HepG2 (cell line): ENCODE measurements around the gene SCFD2. TPM values are rescaled to one million over a fixed set of nuclear protein-coding genes. Genes with fewer than 3 reads are reported as not detected.

ENCODE experiments used
- ATAC-seq: fragments of 200-7000 bp; cut with Tn5 transposase; 3 replicates; pipeline ENCODE4 v1.9.1; 2020; ENCODE audit warnings: mild to moderate bottlenecking, moderate library complexity
- BruUV-seq: library from RNA; stranded (reverse); fragments of 400-500 nt; replicated peaks from 2 replicates; lab custom pipeline; 2021; lab: Mats Ljungman, UMichigan
- CTCF ChIA-PET: fragments of 300-600 bp; formaldehyde crosslinking; extraction: SDS; loops from one replicate; lab custom pipeline; 2021; ENCODE audit warnings: low total read pairs, inconsistent platforms, low intra/inter-chr PET ratio; lab: Yijun Ruan, JAX
- POLR2A ChIA-PET: fragments of 350-600 bp; sonication (Branson Sonifier 250); formaldehyde crosslinking; loops from one replicate; lab custom pipeline; 2020; ENCODE audit warnings: antibody characterized with exemption, inconsistent platforms; lab: Yijun Ruan, JAX
- DNase-seq: peaks from one replicate; pipeline ENCODE4 v3.0.0-alpha.2; 2015; ENCODE audit warnings: low spot score
- FAIRE-seq: peaks from 3 replicates; lab custom pipeline; 2011; peaks lifted over from hg19 to GRCh38; lab: Jason Lieb, UNC
- H2AFZ ChIP-seq: one replicate; pipeline ENCODE4 v1.6.1; 2011; ENCODE audit warnings: low read length, inconsistent platforms
- H3K27ac ChIP-seq: fragments of 300-600 bp; 3 replicates; pipeline ENCODE4 v1.8.0; 2011; ENCODE audit warnings: mixed run types, mild to moderate bottlenecking, mixed read lengths, low read length, inconsistent platforms; ENCODE audit not compliant: insufficient read depth; ENCODE audit errors: extremely low read length
- H3K27me3 ChIP-seq, 2 experiments: fragments of 200-600 bp in 1 of 2; 2 replicates in 1 of 2; 3 replicates in 1 of 2; pipeline versions ENCODE4 v1.6.0 to v1.8.0; 2011; ENCODE audit warnings: low read length in 2 of 2, mild to moderate bottlenecking in 2 of 2, moderate library complexity in 2 of 2, inconsistent platforms in 1 of 2; ENCODE audit not compliant: insufficient read depth in 2 of 2, control insufficient read depth in 1 of 2
- H3K36me3 ChIP-seq, 2 experiments: fragments of 200-600 bp in 1 of 2; replicated peaks in 1 of 2; 2 replicates in 1 of 2; 3 replicates in 1 of 2; pipeline versions ENCODE4 v1.5.1 to v1.8.0; 2011; ENCODE audit warnings: low read length in 2 of 2, inconsistent platforms in 1 of 2; ENCODE audit not compliant: insufficient read depth in 2 of 2, control insufficient read depth in 1 of 2
- H3K4me1 ChIP-seq: 2 replicates; pipeline ENCODE4 v1.5.1; 2012; ENCODE audit warnings: low read length, inconsistent platforms; ENCODE audit not compliant: insufficient read depth
- H3K4me2 ChIP-seq: 2 replicates; pipeline ENCODE4 v1.6.0; 2011; ENCODE audit warnings: low read depth, low read length, inconsistent platforms
- H3K4me3 ChIP-seq, 3 experiments: fragments of 200-600 bp in 1 of 3; sonication (generic), shearing (Covaris generic) in 1 of 3; replicated peaks in 1 of 3; 2 replicates each; pipeline ENCODE4 v1.5.1; 2011 to 2016; ENCODE audit warnings: low read length in 3 of 3, inconsistent platforms in 2 of 3, low read depth in 2 of 3, mild to moderate bottlenecking in 2 of 3, control low read depth in 1 of 3, mixed read lengths in 1 of 3; ENCODE audit not compliant: insufficient read depth in 1 of 3
- H3K79me2 ChIP-seq: one replicate; pipeline ENCODE4 v1.6.1; 2011; ENCODE audit warnings: low read length, inconsistent platforms; ENCODE audit not compliant: insufficient read depth
- H3K9ac ChIP-seq: 2 replicates; pipeline ENCODE4 v1.6.0; 2011; ENCODE audit warnings: mild to moderate bottlenecking, low read depth, low read length, inconsistent platforms; ENCODE audit not compliant: insufficient read depth
- H3K9me3 ChIP-seq: 2 replicates; pipeline ENCODE4 v1.5.1; 2012; ENCODE audit warnings: mild to moderate bottlenecking, low read length
- H4K20me1 ChIP-seq: 2 replicates; pipeline ENCODE4 v1.6.0; 2011; ENCODE audit warnings: inconsistent platforms, mild to moderate bottlenecking, low read length, moderate library complexity; ENCODE audit not compliant: insufficient read depth
- ATAD3A ChIP-seq: sonication (generic); formaldehyde crosslinking; IDR thresholded peaks from 2 replicates; pipeline ENCODE4 v1.4.0; 2020; ENCODE audit warnings: missing genetic modification reagents
- FOXK1 ChIP-seq: sonication (generic); formaldehyde crosslinking; IDR thresholded peaks from 2 replicates; pipeline ENCODE4 v1.4.0; 2020; ENCODE audit warnings: low read depth, missing genetic modification reagents, borderline replicate concordance
- ISL2 ChIP-seq: sonication (generic); formaldehyde crosslinking; IDR thresholded peaks from 2 replicates; pipeline ENCODE4 v1.5.0; 2020; ENCODE audit warnings: missing genetic modification reagents
- ISX ChIP-seq: sonication (generic); formaldehyde crosslinking; conservative IDR thresholded peaks from 2 replicates; pipeline ENCODE4 v1.5.0; 2020; ENCODE audit warnings: missing genetic modification reagents
- MYC ChIP-seq: sonication (generic); formaldehyde crosslinking; IDR thresholded peaks from 2 replicates; pipeline ENCODE4 v1.9.0; 2021; ENCODE audit warnings: missing genetic modification reagents, borderline replicate concordance
- SRSF1 ChIP-seq: fragments of 200-400 bp; formaldehyde crosslinking; optimal IDR thresholded peaks from 2 replicates; pipeline ENCODE3; 2017; ENCODE audit warnings: mild to moderate bottlenecking, low read depth, low read length, moderate library complexity
- ZBTB1 ChIP-seq: sonication (generic); formaldehyde crosslinking; IDR thresholded peaks from 2 replicates; pipeline ENCODE4 v1.4.0; 2020; ENCODE audit warnings: missing genetic modification reagents, borderline replicate concordance
- ZKSCAN8 ChIP-seq: IDR thresholded peaks from 2 replicates; pipeline ENCODE4 v1.6.1; 2016; ENCODE audit warnings: borderline replicate concordance, missing genetic modification reagents, missing compliant biosample characterization
- ZNF383 ChIP-seq: sonication (generic); formaldehyde crosslinking; IDR thresholded peaks from 2 replicates; pipeline ENCODE4 v1.4.0; 2020; ENCODE audit warnings: missing genetic modification reagents, mild to moderate bottlenecking, borderline replicate concordance
- ZNF44 ChIP-seq: sonication (generic); formaldehyde crosslinking; IDR thresholded peaks from 2 replicates; pipeline ENCODE4 v1.5.1; 2020; ENCODE audit warnings: mild to moderate bottlenecking, missing genetic modification reagents
- ZNF460 ChIP-seq: sonication (generic); formaldehyde crosslinking; IDR thresholded peaks from 2 replicates; pipeline ENCODE4 v1.5.1; 2020; ENCODE audit warnings: missing genetic modification reagents, mild to moderate bottlenecking, borderline replicate concordance
- ZNF598 ChIP-seq: sonication (generic); formaldehyde crosslinking; IDR thresholded peaks from 2 replicates; pipeline ENCODE4 v1.5.1; 2020; ENCODE audit warnings: mild to moderate bottlenecking, missing genetic modification reagents, borderline replicate concordance
- WGBS: methylation state at CpG from one replicate; pipeline ENCODE4 v1.1.6; 2017; ENCODE audit warnings: low lambda C conversion rate; 5-methylcytosine and 5-hydroxymethylcytosine counted together
- in situ Hi-C: cut with HindIII; loops from 2 replicates; pipeline ENCODE4 v1.10.0; 2017; ENCODE audit warnings: low pct_unique_long_range_greater_than_20kb; ENCODE audit not compliant: extremely low pct_ligation_motif_present
- intact Hi-C: fragments of 100-400 bp; cut with micrococcal nuclease; formaldehyde crosslinking; loops from one replicate; pipeline ENCODE4 v1.10.0; 2022; ENCODE audit not compliant: unreplicated experiment
- polyA plus RNA-seq, 8 experiments: library from polyadenylated mRNA; depleted of rRNA in 3 of 8; stranded (reverse) in 7 of 8; unstranded in 1 of 8; fragments of >200 nt; fragmentation: Illumina TruSeq in 4 of 8; extraction: Trizol in 4 of 8; gene quantifications; 2 replicates each; pipeline versions ENCODE4 v1.2.1 to v1.2.3, GENCODE V29; 2011 to 2016; ENCODE audit warnings: low read depth in 4 of 8, missing spikeins in 1 of 8, mixed read lengths in 1 of 8; ENCODE audit not compliant: insufficient read depth in 1 of 8
- total RNA-seq, 5 experiments: library from RNA; depleted of rRNA; stranded (reverse); fragments of >200 nt; fragmentation: Illumina TruSeq; extraction: Trizol; gene quantifications; 2 replicates each; pipeline ENCODE4 v1.2.3, GENCODE V29; 2016; ENCODE audit warnings: low read depth in 1 of 5

SCFD2 gene
- total and polyA plus RNA-seq, 2 of the 13 experiments (the other 11 are each of a cell fraction or from before 2014, with no cell fraction given): 4.6 to 15.6 TPM

GRCh38 chr4:53307210-53307609 lies 58.7 kb downstream of the SCFD2 start:
- TF ChIP-seq MYC (CRISPR knock-in tag) (no peak), ZNF598 (CRISPR knock-in tag) (no peak), SRSF1 (no peak), ISL2 (CRISPR knock-in tag) (no peak), ZNF383 (CRISPR knock-in tag) (no peak), ZNF44 (no peak), ATAD3A (CRISPR knock-in tag) (no peak), ZKSCAN8 (no peak), FOXK1 (CRISPR knock-in tag) (no peak), ISX (CRISPR knock-in tag) (no peak), ZNF460 (CRISPR knock-in tag) (no peak), ZBTB1 (CRISPR knock-in tag) (no peak)
- intact Hi-C loops (no loop called here), in situ Hi-C loops (loop anchor here (25.0 kb wide), 1 partner anchor 930 kb away; the partner anchor contains the start of gene PDGFRA)
- ChIA-PET POLR2A (no interaction called here), CTCF (no interaction called here)
- no peaks in the 10 kb centered on the region for H3K4me1 ChIP-seq
- no peak overlapping the region for H3K27ac ChIP-seq
- ATAC-seq (no peak), FAIRE-seq (no peak), DNase-seq (no peak)
- H4K20me1 ChIP-seq: no peaks in the 10 kb centered on the region
- H2AFZ ChIP-seq: no peak overlapping the region
- 94% methylated on average over 1 of the region's 1 CpG for WGBS
- no peak overlapping the region for H3K4me3 ChIP-seq
- no peak overlapping the region for H3K9ac ChIP-seq
- BruUV-seq: no TSS peak
- no peaks in the 10 kb centered on the region for H3K36me3 ChIP-seq
- no peaks in the 10 kb centered on the region for H3K27me3 ChIP-seq
- H3K4me2 ChIP-seq: no peak overlapping the region
- H3K9me3 ChIP-seq: no peaks in the 10 kb centered on the region
- no peaks in the 10 kb centered on the region for H3K79me2 ChIP-seq
